ENCODE measurements around the gene PARD3B. TPM values are rescaled to one million over a fixed set of nuclear protein-coding genes. Genes with fewer than 3 reads are reported as not detected.

Gene PARD3B
- total RNA-seq, 4 donors from 2014 or later: 32.6 to 65.7 (median 38.6) TPM

DNA sequence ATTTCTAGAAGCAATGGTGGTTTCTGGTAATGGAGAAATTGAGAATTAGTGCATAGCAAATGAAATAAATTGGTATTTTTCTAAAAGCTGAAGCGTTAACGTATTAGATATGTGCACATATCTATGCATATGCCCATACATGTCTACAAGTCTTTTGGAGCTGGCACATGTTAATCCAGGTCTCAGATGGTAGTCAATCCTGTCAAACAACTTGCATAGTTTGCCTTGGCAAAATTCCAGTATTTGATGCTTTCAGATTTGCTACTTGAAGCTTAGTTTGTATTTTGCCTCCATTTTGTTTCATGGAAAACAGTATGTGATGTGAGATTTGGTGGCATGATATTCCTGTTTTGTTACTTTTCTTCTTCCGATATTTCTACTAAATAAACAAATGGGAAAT is 304.6 kb downstream of the PARD3B start:
- H3K27me3 ChIP-seq: no peaks in the 10 kb centered on the region
- DNase-seq: no peak
- no peaks in the 10 kb centered on the region for H3K9me3 ChIP-seq
- in situ Hi-C loops (cut with MboI; ENCODE audit: low pct_ligation_motif_present in 1 of 4, low pct_unique_long_range_greater_than_20kb in 1 of 4, low sequenced_read_pairs in 3 of 4): loop anchor here in 1 of 4 donors (25.0 kb wide), 1 partner anchor 812 kb away; no protein-coding TSS in a partner anchor
- H3K4me1 ChIP-seq: no peaks in the 10 kb centered on the region
- no peak overlapping the region for H3K27ac ChIP-seq
- intact Hi-C loops (cut with DNase I; ENCODE audit: low total_unique reads): no loop called here
- no peak overlapping the region for H3K4me3 ChIP-seq
- WGBS, 2 donors (ENCODE audit: low coverage in 1 of 2): 86 to 91% methylated on average over 3 of the region's 3 CpGs
- no peaks in the 10 kb centered on the region for H3K36me3 ChIP-seq
- TF ChIP-seq EP300 (IDR thresholded peaks at IDR 0.05; ENCODE audit: low read depth) (no peak), POLR2AphosphoS5 (IDR thresholded peaks at IDR 0.05) (no peak), POLR2A (IDR thresholded peaks at IDR 0.05) (no peak)
- TF ChIP-seq, protein P1, sequence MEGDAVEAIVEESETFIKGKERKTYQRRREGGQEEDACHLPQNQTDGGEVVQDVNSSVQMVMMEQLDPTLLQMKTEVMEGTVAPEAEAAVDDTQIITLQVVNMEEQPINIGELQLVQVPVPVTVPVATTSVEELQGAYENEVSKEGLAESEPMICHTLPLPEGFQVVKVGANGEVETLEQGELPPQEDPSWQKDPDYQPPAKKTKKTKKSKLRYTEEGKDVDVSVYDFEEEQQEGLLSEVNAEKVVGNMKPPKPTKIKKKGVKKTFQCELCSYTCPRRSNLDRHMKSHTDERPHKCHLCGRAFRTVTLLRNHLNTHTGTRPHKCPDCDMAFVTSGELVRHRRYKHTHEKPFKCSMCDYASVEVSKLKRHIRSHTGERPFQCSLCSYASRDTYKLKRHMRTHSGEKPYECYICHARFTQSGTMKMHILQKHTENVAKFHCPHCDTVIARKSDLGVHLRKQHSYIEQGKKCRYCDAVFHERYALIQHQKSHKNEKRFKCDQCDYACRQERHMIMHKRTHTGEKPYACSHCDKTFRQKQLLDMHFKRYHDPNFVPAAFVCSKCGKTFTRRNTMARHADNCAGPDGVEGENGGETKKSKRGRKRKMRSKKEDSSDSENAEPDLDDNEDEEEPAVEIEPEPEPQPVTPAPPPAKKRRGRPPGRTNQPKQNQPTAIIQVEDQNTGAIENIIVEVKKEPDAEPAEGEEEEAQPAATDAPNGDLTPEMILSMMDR (IDR thresholded peaks at IDR 0.05): no peak

DNA sequence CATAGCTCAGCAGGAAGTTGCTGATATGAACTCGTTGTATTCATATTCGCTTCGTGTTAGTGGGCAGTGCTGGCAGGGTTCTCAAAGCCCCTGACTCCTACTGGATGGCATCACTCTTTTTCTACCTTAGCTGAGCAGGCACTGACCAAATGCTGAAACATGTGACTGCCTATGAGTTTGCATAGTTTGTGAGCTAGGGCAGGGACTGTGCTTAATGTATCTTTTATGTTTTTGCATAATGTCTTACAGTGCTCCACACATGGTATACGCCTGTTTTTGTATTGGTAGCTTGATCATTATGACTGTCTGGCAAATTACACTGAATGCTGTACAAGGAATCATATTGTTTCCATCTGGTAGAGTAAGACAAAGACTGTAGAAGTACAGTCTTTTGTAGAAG is 305.3 kb downstream of the PARD3B start:
- no peak for DNase-seq

DNA sequence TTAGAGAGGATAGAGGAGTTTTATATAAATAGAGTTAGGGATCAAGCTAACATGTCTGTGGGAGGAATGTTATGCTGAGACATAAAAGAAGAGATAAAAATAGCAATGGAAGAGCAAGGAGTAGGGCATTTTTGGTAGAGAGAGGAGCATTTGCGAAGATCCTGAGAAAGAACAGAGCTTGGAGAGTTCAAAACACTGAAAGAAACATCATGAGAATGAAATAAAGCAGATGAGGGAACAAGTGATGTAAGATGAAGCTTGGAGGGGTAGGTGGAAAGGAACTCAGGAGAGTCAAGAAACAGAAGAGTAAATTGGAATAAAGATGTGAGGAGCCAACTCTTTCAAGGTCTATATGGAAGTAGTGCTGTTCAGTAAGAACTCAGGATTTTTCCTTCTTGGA is 308.6 kb downstream of the PARD3B start:
- Histone ChIP-seq H3K27ac (peak overlapping the region in 3 of 4 donors; percentile 49 to 68 (median 53)), H3K27me3 (no peaks in the 10 kb centered on the region), H3K4me1 (no peaks in the 10 kb centered on the region), H3K4me3 (no peak overlapping the region), H3K36me3 (no peaks in the 10 kb centered on the region), H3K9me3 (no peaks in the 10 kb centered on the region)
- DNase-seq: no peak
- TF ChIP-seq, protein P1 (IDR thresholded peaks at IDR 0.05): no peak
- TF ChIP-seq POLR2AphosphoS5 (IDR thresholded peaks at IDR 0.05) (peak; percentile 20 to 64 (median 24)), POLR2A (IDR thresholded peaks at IDR 0.05) (no peak), EP300 (IDR thresholded peaks at IDR 0.05; ENCODE audit: low read depth) (no peak)
- WGBS, 2 donors (ENCODE audit: low coverage in 1 of 2): 64 to 86% methylated on average over 1 of the region's 1 CpG
- intact Hi-C loops (cut with DNase I; ENCODE audit: low total_unique reads) (no loop called here), in situ Hi-C loops (cut with MboI; ENCODE audit: low pct_ligation_motif_present in 1 of 4, low pct_unique_long_range_greater_than_20kb in 1 of 4, low sequenced_read_pairs in 3 of 4) (loop anchor here in 1 of 4 donors (25.0 kb wide), 1 partner anchor 808 kb away; no protein-coding TSS in a partner anchor)

More for the DNA sequence above, 305.3 kb downstream of the PARD3B start:
- 91 to 100% methylated on average over 1 to 4 of the region's 4 CpGs for WGBS, 2 donors (ENCODE audit: low coverage in 1 of 2)
- H3K4me1 ChIP-seq: no peaks in the 10 kb centered on the region
- no peak overlapping the region for H3K4me3 ChIP-seq
- H3K27ac ChIP-seq: no peak overlapping the region
- no peaks in the 10 kb centered on the region for H3K9me3 ChIP-seq
- intact Hi-C loops (cut with DNase I; ENCODE audit: low total_unique reads): no loop called here
- no peaks in the 10 kb centered on the region for H3K27me3 ChIP-seq
- in situ Hi-C loops (cut with MboI; ENCODE audit: low pct_ligation_motif_present in 1 of 4, low pct_unique_long_range_greater_than_20kb in 1 of 4, low sequenced_read_pairs in 3 of 4): loop anchor here in 1 of 4 donors (25.0 kb wide), 1 partner anchor 812 kb away; no protein-coding TSS in a partner anchor
- no peaks in the 10 kb centered on the region for H3K36me3 ChIP-seq
- TF ChIP-seq POLR2A (IDR thresholded peaks at IDR 0.05) (no peak), EP300 (IDR thresholded peaks at IDR 0.05; ENCODE audit: low read depth) (no peak)
- TF ChIP-seq, protein P1 (IDR thresholded peaks at IDR 0.05): no peak

DNA sequence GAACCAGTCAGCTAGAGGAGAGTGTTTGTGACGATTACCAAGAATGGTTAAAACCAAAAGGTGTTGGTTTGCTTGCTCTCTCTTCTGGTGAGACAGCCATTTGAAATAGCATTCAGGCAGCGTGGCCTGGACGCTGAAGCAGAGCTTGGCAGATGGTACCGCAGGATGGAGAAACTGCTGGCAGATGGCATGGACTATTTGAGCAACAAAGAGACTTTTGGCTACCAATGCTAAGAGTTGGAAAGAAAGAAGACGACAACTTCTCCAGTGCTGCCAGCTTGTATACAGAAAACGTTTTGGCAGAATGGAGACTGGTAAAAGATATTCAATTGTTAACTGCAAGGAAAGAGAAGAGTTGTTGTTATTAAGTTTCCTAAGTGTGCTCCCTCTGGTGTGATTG is 315.0 kb downstream of the PARD3B start:
- intact Hi-C loops (cut with DNase I; ENCODE audit: low total_unique reads) (loop anchor here (10.0 kb wide), 1 partner anchor 815 kb away; no protein-coding TSS in a partner anchor), in situ Hi-C loops (cut with MboI; ENCODE audit: low pct_ligation_motif_present in 1 of 4, low pct_unique_long_range_greater_than_20kb in 1 of 4, low sequenced_read_pairs in 3 of 4) (loop anchor here in 1 of 4 donors (25.0 kb wide), 1 partner anchor 802 kb away; no protein-coding TSS in a partner anchor)
- no peak overlapping the region for H3K4me3 ChIP-seq
- H3K36me3 ChIP-seq: no peaks in the 10 kb centered on the region
- DNase-seq: no peak
- TF ChIP-seq EP300 (IDR thresholded peaks at IDR 0.05; ENCODE audit: low read depth): no peak
- TF ChIP-seq, protein P1 (IDR thresholded peaks at IDR 0.05): no peak
- no peaks in the 10 kb centered on the region for H3K9me3 ChIP-seq
- WGBS, 2 donors (ENCODE audit: low coverage in 1 of 2): 68 to 81% methylated on average over 5 to 6 of the region's 6 CpGs
- H3K27me3 ChIP-seq: no peaks in the 10 kb centered on the region
- H3K4me1 ChIP-seq: no peaks in the 10 kb centered on the region
- H3K27ac ChIP-seq: no peak overlapping the region

All from transverse colon (tissue), 4 donors.